DMS79 treated with DMSO at 0.1 percent for 48 hours (cell line): ENCODE results near the gene KRABD2.
"Not testable (repeated sequence)": the region's sequence is repeated elsewhere in the genome, so short reads cannot be mapped to it uniquely, and the experiment has no call there.

Experiments used
- DNase-seq: peaks from one replicate; lab custom pipeline; 2025; lab: John Stamatoyannopoulos, UW

The KRABD2 gene

GRCh38 chr17:8392674-8393469, 16.4 kb upstream of the KRABD2 start:
- no peak for DNase-seq

DNA sequence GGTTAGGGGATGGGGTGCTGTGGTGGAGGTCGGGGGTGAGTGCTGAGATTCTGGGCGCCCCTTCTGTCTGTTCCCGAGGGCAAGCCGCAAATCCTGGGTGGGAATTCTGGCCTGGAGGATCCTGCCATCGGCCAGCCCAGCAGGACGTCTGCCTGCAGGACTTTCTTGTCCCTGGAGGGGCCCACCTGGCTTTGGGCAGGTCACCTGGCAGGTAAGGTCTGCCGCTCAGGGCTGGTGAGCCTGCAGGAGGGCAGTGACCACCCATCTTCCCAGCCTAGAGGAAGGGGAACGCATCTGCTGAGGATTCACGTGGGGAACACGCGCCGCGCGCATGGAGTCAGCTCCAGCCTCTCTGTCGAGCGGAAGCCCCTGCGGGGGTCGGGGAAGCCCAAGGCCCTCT, 15.8 kb upstream of the KRABD2 start:
- no peak for DNase-seq

GRCh38 chr17:8391711-8392110, 15.2 kb upstream of the KRABD2 start:
- DNase-seq = no peak

GRCh38 chr17:8387914-8388651, 11.6 kb upstream of the KRABD2 start:
- DNase-seq = no peak

DNA sequence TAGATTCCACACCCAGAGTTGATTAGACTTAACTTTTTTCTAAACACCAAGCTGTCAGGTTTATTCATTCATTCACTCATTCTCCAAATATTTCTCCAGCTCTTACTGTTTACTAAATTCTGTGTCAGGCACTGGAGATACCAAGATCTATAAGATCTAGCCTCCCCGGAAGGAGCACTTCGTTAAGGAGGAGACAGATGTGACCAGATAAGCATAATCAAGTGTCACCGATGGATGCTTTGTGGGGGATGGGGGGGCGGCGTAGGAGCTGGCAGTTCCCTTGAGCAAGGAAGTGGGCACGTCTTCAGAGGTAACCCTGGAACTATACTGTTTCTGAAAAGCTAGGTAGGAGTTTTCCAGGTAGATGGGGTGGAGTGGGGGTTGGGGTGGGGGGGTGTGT, 10.3 kb upstream of the KRABD2 start:
- no peak for DNase-seq

DNA sequence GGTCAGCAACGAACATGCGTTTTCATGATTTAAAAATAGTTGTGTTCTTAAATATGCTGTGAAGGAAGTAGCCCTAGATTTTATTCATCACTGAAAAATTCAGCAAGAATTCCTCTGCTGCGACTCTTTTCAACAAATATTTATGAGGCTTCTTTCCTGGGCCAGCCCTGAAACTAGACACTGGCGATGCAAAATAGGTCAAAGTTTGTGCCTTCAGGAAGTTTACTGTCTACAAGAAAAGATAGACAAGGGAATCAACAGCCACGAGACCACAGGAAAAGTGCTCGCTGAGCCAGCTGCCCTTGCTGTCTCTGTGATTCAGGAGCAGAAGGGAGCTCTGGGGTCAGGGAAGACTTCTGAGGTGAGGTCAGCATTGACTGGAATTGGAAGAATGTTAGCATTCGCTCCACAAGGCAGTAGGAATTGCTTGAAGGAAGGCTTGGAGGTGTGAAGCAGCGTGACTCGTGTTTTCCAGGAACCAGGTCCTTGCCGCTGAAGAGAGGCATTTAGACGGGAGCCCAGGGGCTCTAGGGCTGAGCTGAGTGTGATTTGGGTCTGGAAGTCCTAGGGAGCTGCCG, 8.4 kb upstream of the KRABD2 start:
- no peak for DNase-seq

GRCh38 chr17:8383143-8383822, 6.8 kb upstream of the KRABD2 start, which contains the start of gene RPL26:
TSS of gene RPL26 (minus strand) at chr17:8383193. CDS start at chr17:8382310, 883 bp downstream.
- DNase-seq = peak; percentile 86

DNA sequence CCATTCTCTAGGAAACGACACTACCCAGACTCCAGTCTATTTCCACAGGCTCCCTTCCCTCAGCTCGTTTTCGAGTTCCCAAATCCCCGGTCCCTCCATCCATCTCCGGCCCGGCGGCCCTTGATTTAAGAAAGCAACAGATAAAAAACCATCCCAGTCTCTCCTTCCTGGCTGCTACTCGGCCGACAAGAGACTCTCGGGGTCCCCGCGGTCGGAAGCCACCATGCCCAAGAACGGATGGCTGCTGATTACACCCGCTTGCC, 6.3 kb upstream of the KRABD2 start:
- DNase-seq = no peak

DNA sequence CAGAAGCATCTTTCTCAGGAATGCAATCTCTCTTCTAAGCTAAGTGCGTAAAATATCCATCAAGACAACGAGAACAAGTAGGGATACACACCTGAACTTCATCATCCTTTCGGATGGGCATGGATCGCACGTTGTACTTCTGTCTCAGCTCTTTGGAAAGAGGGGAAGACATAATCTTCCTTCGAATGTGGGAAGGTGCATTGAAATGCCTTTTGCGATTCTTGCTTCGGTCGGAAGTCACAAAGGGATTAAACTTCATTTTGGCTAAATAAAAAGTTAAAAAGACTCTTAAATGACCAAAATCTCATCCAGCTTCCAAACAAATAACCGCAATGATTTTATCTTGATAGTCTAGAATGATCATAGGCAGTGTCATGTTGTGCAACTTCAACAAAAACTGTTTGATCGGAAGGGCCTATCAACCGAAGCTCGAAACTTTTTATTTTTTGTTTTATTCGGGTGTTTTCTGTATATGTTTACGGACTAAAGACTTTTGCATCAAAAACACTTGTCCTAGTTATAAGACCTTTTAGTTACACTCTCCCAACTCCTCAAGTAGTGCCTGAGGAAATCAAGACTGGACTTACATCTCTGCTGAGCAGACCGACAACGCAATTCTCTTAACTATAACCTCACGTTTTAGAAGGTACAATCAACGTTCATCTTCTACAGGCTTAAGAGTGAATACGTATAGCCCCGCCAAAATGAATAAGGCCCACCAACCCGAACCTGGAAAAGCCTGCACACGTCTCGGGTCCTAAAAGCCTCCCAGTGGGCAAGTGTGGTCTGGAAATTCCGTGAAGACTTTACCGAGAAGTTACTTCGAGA, 5.8 kb upstream of the KRABD2 start:
- no peak for DNase-seq

- no peak for DNase-seq
These were observed 3.5 kb upstream of the KRABD2 start for GRCh38 chr17:8380049-8380448.

GRCh38 chr17:8378117-8378516, 1.6 kb upstream of the KRABD2 start:
- not testable (repeated sequence) for DNase-seq

DNA sequence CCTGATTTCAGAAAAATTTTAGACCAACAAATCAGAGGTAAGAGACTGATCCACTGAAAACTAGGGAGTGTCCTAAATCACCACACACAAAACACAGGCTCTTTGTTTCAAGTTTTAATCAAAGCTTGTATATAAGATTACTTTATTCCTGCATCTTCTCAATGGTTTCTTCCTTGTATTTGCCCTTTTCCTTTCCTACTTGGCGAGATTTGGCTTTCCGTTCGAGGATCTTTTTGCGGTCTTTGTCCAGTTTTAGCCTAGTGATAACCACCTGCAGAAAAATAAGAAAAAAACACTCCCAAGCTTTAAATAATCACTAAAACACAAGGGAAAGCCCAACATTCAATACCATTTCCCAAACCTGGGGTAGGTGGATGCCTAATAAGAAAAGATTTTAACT, 918 bp upstream of the KRABD2 start:
- no peak for DNase-seq

- peak; percentile 13 for DNase-seq
These were observed 705 bp downstream of the KRABD2 start for GRCh38 chr17:8375738-8376259.

DNA sequence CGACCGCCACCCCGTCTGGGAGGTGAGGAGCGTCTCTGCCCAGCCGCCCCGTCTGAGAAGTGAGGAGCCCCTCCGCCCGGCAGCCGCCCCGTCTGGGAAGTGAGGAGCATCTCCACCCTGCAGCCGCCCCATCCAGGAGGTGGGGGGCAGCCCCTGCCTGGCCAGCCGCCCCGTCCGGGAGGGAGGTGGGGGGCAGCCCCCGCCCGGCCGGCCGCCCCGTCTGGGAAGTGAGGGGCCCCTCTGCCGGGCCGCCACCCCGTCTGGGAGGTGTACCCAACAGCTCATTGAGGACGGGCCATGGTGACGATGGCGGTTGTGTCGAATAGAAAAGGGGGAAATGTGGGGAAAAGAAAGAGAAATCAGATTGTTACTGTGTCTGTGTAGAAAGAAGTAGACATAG, 2.6 kb downstream of the KRABD2 start:
- DNase-seq = not testable (repeated sequence)

- no peak for DNase-seq
These were observed 4.1 kb downstream of the KRABD2 start for GRCh38 chr17:8372422-8372821.

DNA sequence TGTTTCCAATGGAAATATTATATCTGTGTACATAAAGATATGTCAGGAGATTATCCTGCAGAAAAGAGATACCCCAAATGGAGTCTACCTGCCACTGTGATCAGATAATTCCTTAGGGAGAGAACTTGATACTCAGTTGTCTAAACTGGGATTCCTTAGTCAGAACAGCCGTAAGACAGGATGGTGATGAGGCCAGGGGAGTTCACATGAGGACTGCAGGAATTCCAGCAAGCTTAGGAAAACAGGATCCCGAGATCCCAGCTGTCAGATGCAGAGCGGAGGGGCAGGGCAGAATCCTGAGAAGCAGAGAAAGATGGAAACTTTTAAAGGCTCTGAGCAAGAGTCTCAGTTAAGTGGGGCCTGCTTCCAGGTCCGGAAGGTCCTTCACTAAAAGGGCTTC, 4.7 kb downstream of the KRABD2 start:
- DNase-seq = no peak

DNA sequence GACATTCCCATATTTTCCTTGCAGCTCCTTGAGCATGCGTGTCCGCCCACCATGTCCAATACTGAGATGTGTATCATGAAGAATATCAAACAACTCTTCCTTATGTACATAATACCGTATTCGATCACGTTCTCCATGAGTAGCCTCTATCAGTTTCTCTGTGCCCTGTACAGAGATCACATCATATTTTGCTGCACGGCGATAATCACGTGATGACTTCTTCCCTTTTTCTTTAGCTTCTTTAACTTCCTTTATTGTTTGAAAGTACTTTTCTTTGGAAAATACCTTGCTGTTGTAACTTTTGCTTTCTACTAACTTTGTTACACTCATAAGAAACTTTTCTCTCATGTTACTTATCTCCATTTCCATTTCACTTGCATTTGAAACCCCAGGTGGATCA, 6.6 kb downstream of the KRABD2 start:
- no peak for DNase-seq

- DNase-seq = no peak
These were observed 8.3 kb downstream of the KRABD2 start for GRCh38 chr17:8368193-8368592.

DNA sequence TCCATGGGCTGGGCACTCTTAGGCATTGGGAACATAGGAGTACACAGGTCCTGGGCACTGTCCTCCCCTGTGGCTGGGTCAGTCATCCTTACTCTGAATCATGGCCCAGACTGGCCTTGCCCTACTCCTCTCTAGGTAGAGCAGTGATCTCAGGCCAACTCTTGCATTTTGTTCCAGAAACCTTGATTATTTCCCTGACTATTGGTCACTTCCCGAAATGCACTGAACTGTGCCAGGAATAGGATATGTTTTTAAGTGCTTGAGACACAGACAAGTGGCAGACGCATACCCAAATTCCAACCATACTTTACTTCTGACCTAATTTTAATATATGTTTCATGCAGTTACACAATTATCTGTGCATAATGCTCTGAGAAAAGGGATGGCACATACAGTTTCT, 10.3 kb downstream of the KRABD2 start:
- no peak for DNase-seq

DNA sequence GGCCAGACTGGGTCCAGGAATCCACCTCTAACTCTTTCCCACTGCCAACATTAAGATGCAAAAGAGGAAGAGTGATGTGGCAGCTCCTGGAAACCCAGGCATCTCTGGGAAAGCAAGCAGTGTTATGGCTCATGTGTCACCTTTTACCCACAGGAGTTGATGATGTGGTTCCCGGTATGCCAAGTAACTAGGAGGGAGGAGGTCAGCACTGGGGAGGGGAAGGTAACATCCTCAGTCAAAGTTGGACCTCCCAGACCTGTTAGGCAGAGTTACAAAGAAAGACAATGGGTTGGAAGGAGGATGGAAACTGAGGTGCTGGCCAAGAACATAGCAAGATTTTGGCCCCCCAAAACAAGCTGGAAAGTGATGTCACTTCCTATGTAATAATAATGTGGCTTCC, 11.4 kb downstream of the KRABD2 start:
- DNase-seq = no peak

GRCh38 chr17:8362651-8363332, 13.7 kb downstream of the KRABD2 start:
- DNase-seq = no peak
